Lower leg skin (tissue), 4 donors: ENCODE results near the gene HS6ST3. TPM values are rescaled to one million over a fixed set of nuclear protein-coding genes. Genes with fewer than 3 reads are reported as not detected.
"Not testable (repeated sequence)": the region's sequence is repeated elsewhere in the genome, so short reads cannot be mapped to it uniquely, and the experiment has no call there.

Experiments used
- DNase-seq, 2 donors: peaks; one replicate each; pipeline ENCODE4 v3.0.0-alpha.2; 2019; ENCODE audit warnings: low spot score in 2 of 2
- H3K4me3 ChIP-seq: fragments of 200-600 bp; sonication (generic); 2 replicates; pipeline ENCODE4 v1.5.1; 2017; ENCODE audit warnings: mild to moderate bottlenecking, low read depth; ENCODE audit not compliant: poor library complexity, severe bottlenecking
- POLR2A ChIP-seq, 2 donors: fragments of 450-650 bp; IDR thresholded peaks; one replicate each; pipeline ENCODE4 v1.6.1; 2016 to 2017; ENCODE audit warnings: antibody characterized with exemption in 2 of 2, mild to moderate bottlenecking in 1 of 2, moderate library complexity in 1 of 2
- WGBS, 2 donors: methylation state at CpG; one replicate each; pipeline ENCODE4 v1.1.5; 2018; 5-methylcytosine and 5-hydroxymethylcytosine counted together
- intact Hi-C: fragments of 100-400 bp; cut with DNase I; formaldehyde crosslinking; loops from one replicate; pipeline ENCODE4 v1.15.0; 2023; ENCODE audit warnings: low total_unique reads
- total RNA-seq, 4 donors: library from RNA; depleted of rRNA; stranded (reverse); fragments of >200 nt; gene quantifications; one replicate each; pipeline ENCODE4 v1.1.0, GENCODE V29; 2016
- TF ChIP-seq, protein P1 (sequence below), 3 donors: fragments of 450-650 bp; IDR thresholded peaks; one replicate each; pipeline ENCODE4 v1.5.1; 2016; ENCODE audit warnings: antibody characterized with exemption in 3 of 3, mild to moderate bottlenecking in 3 of 3, moderate library complexity in 2 of 3

HS6ST3 gene
- total RNA-seq, 4 donors from 2014 or later = 0.72 to 1.5 (median 0.87) TPM

DNA sequence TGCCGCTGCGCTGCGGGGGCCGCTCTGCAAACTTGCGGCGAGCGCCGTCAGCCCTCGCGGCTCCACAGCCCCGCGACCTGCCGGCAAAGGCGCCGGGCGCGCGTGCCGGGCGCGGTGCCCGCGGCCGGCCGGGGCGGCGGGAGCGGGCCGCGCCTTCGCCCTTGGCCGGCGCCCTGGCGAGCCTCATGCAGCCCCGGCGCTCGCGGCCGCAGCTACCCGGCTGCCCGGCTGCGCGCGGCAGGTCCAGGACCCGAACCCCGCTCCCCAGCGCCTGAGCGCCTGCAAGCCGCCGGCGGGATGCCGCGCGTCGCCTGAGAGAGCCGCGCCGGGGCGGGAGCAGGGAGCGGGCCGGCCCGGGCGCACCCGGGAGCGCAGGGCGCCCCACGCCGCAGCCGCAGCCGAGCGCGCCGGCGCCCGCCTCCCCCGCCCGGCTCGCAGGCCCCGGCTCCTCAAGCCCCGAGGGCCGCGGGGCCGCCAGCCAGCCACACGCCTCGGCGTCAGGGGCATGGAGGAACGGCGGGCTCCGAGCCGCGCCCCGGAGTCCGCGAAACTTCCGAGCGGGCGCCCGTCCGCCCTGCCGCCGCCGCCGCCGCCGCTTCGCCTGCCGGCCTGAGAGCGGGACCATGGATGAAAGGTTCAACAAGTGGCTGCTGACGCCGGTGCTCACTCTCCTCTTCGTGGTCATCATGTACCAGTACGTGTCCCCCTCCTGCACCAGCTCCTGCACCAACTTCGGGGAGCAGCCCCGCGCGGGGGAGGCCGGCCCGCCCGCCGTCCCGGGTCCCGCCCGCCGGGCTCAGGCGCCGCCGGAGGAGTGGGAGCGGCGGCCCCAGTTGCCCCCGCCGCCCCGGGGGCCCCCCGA lies 564 bp downstream of the HS6ST3 start:
- intact Hi-C loops = no loop called here
- H3K4me3 ChIP-seq = peak overlapping the region; percentile 28
- DNase-seq = peak in 1 of 2 donors; percentile 83
- 0% methylated on average over 12 to 48 of the region's 133 CpGs for WGBS, 2 donors
- no peak for TF ChIP-seq POLR2A (IDR thresholded peaks at IDR 0.05)
- TF ChIP-seq, protein P1, sequence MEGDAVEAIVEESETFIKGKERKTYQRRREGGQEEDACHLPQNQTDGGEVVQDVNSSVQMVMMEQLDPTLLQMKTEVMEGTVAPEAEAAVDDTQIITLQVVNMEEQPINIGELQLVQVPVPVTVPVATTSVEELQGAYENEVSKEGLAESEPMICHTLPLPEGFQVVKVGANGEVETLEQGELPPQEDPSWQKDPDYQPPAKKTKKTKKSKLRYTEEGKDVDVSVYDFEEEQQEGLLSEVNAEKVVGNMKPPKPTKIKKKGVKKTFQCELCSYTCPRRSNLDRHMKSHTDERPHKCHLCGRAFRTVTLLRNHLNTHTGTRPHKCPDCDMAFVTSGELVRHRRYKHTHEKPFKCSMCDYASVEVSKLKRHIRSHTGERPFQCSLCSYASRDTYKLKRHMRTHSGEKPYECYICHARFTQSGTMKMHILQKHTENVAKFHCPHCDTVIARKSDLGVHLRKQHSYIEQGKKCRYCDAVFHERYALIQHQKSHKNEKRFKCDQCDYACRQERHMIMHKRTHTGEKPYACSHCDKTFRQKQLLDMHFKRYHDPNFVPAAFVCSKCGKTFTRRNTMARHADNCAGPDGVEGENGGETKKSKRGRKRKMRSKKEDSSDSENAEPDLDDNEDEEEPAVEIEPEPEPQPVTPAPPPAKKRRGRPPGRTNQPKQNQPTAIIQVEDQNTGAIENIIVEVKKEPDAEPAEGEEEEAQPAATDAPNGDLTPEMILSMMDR (IDR thresholded peaks at IDR 0.05) = no peak

DNA sequence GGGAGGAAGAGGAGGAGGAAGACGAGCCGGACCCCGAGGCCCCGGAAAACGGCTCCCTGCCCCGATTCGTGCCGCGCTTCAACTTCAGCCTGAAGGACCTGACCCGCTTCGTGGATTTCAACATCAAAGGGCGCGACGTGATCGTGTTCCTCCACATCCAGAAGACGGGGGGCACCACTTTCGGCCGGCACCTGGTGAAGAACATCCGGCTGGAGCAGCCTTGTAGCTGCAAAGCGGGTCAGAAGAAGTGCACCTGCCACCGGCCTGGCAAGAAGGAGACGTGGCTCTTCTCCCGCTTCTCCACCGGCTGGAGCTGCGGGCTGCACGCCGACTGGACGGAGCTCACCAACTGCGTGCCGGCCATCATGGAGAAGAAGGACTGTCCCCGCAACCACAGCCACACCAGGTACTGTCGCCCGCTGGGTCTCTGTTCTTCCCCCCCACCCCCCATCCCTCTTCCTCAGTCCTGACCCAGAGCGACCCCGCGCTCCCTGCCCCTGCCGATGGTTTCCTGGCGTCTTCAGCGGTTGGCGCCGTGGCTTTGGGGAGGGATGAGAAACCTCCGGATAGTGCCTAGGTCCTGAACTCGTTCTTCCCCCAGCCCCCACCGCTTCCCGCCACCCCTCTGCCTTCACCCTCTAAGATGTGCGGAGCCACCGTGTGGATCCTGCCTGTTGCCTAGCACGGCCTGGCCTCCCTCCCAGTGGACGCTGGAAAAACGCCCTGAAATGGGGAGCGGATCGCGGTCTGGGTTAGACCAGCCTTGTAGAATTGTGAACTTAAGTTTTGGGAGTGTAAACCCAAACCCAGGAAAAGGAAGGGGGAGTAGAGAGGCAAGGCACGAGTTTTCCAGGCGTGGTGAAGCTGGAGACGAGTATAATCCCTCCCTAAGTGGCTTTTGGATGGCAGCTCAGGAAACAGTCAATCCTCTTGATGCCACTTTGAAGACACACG lies 1.5 kb downstream of the HS6ST3 start:
- WGBS, 2 donors = 2% methylated on average over 28 to 55 of the region's 57 CpGs
- peak in 1 of 2 donors; percentile 87 for DNase-seq
- intact Hi-C loops = no loop called here
- TF ChIP-seq, protein P1 (IDR thresholded peaks at IDR 0.05) = no peak
- TF ChIP-seq POLR2A (IDR thresholded peaks at IDR 0.05) = no peak
- H3K4me3 ChIP-seq = peak overlapping the region; percentile 25

DNA sequence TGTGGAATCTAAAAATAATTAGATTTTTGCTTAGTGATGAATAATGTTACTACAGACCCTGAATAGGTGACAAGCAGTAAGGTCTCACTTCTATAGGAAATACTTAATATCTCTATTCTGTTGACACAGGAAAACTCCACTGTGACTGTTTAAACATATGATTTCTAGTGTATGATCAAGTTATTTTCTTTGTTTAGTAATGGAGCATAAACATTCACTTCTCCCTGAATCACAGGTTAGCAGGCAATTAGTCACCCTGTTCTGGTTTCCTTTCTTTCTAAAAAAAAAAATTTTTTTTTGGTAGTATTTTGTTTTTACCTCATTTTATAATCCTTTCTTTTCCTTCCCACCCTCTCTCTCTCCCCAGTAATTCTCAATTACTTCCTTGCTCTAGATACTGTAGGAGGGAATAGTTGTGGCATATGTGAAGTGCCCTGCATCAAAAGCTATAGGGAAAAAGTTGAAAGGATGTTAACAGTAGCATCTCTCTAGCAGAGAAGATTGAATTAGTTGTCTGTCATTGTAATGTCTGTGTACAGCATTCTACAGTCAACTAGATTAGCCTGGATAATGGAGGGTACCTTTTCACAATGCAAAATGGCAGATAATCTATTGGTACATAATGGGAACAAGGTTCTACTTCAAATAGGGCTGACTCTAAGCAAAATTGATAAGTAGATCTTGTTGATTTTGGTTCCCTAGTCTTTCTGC lies 3.5 kb downstream of the HS6ST3 start:
- intact Hi-C loops = no loop called here

DNA sequence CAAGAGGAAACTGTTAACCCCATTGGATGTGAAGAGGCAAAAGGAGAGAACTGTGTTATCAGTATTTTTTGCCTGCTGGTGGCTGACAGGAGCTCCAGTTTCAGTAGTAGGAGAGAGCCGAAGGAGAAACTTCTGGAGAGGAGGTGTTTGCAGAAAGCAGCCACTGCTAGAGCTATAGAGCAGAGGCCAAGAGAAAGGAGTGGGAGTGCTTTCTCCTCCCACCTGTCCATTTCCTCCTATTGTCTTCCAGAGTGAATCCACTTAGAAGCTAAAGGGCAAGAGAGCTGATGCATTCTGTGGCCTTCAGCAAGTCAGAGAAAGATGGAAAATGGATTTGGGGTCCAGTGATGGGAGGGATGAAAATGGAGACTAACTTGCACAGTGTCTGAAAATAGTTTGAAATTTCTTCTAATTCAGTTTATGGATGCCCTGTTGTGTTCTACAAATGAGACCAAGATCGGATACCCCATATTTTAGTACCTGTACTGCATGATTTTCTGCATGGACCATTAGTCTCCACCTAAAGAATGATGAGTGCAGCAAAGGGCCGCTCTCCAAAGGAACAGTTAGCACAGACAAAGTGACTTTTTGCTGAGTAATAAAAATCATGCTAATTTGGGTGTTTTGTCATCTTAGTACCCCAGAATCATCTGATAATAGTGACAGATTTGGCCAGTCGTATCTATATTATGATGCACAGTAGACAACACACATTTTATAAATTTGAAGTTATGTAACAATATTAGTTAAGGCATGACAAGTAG lies 10.7 kb downstream of the HS6ST3 start:
- no peak overlapping the region for H3K4me3 ChIP-seq
- WGBS, 2 donors = 87 to 88% methylated on average over 4 of the region's 4 CpGs
- TF ChIP-seq, protein P1 (IDR thresholded peaks at IDR 0.05) = no peak
- TF ChIP-seq POLR2A (IDR thresholded peaks at IDR 0.05) = no peak
- DNase-seq = no peak
- intact Hi-C loops = no loop called here

More for the DNA sequence above, 3.5 kb downstream of the HS6ST3 start:
- no peak for DNase-seq
- TF ChIP-seq, protein P1 (IDR thresholded peaks at IDR 0.05) = no peak
- no peak for TF ChIP-seq POLR2A (IDR thresholded peaks at IDR 0.05)
- no peak overlapping the region for H3K4me3 ChIP-seq

DNA sequence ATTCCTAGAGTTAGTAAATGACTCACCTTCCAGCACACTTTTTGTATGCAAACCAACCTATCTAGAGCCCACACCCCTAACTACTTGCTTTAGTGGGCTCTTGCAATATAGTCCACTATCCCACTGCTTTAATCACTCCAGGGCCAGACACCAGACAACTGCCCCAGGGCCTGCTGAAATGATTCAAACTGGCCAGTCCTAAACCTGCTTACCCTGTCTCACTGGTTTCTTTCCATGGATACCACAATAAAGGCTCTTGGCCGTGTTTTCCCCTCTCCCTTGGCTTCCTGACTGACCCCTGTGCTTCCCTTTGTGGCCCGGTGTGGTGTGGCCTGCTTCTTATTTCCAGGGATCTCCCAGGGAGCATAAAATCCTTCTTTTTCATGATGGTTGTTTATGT lies 14.6 kb downstream of the HS6ST3 start:
- no peak overlapping the region for H3K4me3 ChIP-seq
- 22 to 26% methylated on average over 2 of the region's 2 CpGs for WGBS, 2 donors
- no peak for DNase-seq
- TF ChIP-seq POLR2A (IDR thresholded peaks at IDR 0.05) = no peak
- TF ChIP-seq, protein P1 (IDR thresholded peaks at IDR 0.05) = no peak
- intact Hi-C loops = no loop called here

DNA sequence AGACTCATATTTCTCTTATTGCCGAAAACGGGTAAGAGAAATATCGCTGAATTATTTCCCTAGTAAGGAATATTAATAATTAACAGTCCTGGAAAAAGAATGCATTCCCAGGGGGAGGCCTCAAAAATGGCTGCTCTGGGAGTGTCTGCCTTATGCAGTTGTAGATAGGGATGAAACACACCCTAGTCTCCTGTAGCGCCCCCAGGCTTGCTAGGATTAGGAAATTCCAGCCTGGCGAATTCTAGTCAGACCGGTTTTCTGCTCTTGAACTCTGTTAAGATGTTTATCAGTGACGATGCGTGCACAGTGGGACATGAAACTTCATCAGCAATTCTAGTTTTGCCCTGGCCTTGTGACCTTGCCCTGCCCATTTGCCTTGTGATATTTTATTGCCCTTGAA lies 18.2 kb downstream of the HS6ST3 start:
- 78 to 82% methylated on average over 8 of the region's 8 CpGs for WGBS, 2 donors
- H3K4me3 ChIP-seq, intact Hi-C loops, DNase-seq: not testable (repeated sequence)
